Ishikawa (cell line): Measurements from ENCODE around the gene CACNA2D2.

Experiments used
- CEBPB ChIP-seq: IDR thresholded peaks from 2 replicates; pipeline ENCODE4 v1.6.1; 2012
- CREB1 ChIP-seq: IDR thresholded peaks from 2 replicates; pipeline ENCODE4 v1.6.1; 2012; ENCODE audit warnings: low read depth
- EGR1 ChIP-seq: IDR thresholded peaks from 2 replicates; pipeline ENCODE4 v1.6.1; 2012
- EP300 ChIP-seq: IDR thresholded peaks from 2 replicates; pipeline ENCODE4 v1.6.1; 2012; ENCODE audit warnings: borderline replicate concordance
- FOXM1 ChIP-seq: IDR thresholded peaks from 2 replicates; pipeline ENCODE4 v1.6.1; 2012; ENCODE audit warnings: low read depth, borderline replicate concordance
- NFIC ChIP-seq: IDR thresholded peaks from 2 replicates; pipeline ENCODE4 v1.6.1; 2012
- RAD21 ChIP-seq: IDR thresholded peaks from 2 replicates; pipeline ENCODE4 v1.6.1; 2012; ENCODE audit warnings: low read depth
- REST ChIP-seq: IDR thresholded peaks from 2 replicates; pipeline ENCODE4 v1.6.1; 2012; ENCODE audit warnings: low read depth, mild to moderate bottlenecking
- TAF1 ChIP-seq: IDR thresholded peaks from 2 replicates; pipeline ENCODE4 v1.6.1; 2012; ENCODE audit warnings: low read depth, mild to moderate bottlenecking
- TCF12 ChIP-seq: IDR thresholded peaks from 2 replicates; pipeline ENCODE4 v1.6.1; 2012; ENCODE audit warnings: low read depth
- TEAD4 ChIP-seq: IDR thresholded peaks from 2 replicates; pipeline ENCODE4 v1.6.1; 2012
- YY1 ChIP-seq: IDR thresholded peaks from 2 replicates; pipeline ENCODE4 v1.6.1; 2012; ENCODE audit warnings: low read depth
- ZBTB7A ChIP-seq: IDR thresholded peaks from 2 replicates; pipeline ENCODE4 v1.6.1; 2012; ENCODE audit warnings: low read depth
- TF ChIP-seq, protein P1 (sequence below): IDR thresholded peaks from 2 replicates; pipeline ENCODE4 v1.6.1; 2012
- TF ChIP-seq, protein P2 (sequence below): IDR thresholded peaks from 2 replicates; pipeline ENCODE4 v1.6.1; 2012

CACNA2D2 gene

DNA sequence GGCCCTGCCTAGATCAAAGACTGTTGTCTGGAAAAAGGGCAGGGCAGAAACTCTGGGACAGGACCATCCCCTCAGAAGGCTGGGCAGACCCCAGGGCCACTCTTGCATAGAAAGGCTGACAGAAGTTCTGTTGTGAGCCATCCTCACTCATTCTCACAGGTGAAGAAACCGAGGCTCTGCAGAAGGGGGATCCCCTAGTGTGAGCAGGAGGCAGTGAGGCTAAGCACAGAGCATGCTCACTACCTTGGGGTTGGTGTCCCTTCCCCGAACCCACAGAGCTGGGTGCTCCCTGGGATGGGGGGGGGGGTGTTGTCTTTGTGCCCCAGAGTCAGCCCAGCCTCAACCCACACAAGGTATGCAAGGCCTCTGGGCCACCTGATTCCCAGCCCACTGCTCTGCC lies 93.2 kb downstream of the CACNA2D2 start:
- TF ChIP-seq EGR1 (no peak), ZBTB7A (no peak), CEBPB (no peak), YY1 (no peak), EP300 (no peak), FOXM1 (no peak), REST (no peak)
- TF ChIP-seq, protein P1, sequence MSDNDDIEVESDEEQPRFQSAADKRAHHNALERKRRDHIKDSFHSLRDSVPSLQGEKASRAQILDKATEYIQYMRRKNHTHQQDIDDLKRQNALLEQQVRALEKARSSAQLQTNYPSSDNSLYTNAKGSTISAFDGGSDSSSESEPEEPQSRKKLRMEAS = no peak

DNA sequence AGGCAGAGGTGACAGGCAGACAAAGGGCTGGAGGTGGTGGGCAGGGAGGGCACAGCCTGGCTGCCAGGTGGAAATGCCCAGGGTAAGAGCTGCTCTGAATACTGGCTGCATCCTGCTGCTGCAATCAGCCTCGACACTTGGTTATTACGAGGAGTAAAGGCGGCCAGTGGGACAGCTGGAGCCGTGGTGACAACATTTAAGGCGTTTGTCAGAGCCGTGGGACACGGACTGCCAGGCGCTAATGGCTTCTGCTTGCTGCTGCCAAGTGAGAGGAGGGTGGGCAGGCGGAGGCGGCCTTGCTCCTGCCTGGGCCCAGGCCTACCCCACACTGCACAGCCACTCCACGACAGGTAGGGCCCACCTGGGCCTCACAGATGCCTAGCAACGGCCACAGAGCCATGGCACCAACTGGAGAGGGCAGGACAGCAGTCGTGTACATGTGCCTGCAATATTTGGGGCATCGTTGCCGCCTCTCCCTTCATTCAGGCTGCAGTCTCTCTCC lies 94.9 kb downstream of the CACNA2D2 start:
- no peak for TF ChIP-seq CEBPB
- TF ChIP-seq REST = no peak
- no peak for TF ChIP-seq EP300
- TF ChIP-seq, protein P2, sequence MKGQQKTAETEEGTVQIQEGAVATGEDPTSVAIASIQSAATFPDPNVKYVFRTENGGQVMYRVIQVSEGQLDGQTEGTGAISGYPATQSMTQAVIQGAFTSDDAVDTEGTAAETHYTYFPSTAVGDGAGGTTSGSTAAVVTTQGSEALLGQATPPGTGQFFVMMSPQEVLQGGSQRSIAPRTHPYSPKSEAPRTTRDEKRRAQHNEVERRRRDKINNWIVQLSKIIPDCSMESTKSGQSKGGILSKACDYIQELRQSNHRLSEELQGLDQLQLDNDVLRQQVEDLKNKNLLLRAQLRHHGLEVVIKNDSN = no peak
- TF ChIP-seq EGR1 = no peak
- no peak for TF ChIP-seq CREB1
- TF ChIP-seq, protein P1 = no peak
- no peak for TF ChIP-seq NFIC
- TF ChIP-seq FOXM1 = no peak
- no peak for TF ChIP-seq ZBTB7A
- TF ChIP-seq RAD21 = no peak
- TF ChIP-seq TCF12 = no peak

DNA sequence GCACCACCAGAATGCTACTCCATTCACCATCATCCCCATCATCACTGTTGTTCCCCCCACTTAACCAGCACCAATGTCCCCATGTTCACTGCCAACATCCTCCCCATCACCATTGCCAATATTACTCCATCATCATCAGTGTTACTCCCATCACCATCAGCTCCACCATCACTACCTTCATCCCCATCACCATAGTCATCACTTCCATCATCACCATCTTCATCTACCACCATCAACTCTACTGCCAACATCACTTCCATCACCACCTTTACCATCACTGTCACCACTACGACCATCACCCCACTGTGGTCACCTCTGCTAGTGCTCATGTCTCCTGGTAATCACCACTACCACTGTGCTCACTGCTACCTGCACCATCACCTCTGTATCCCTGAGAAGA lies 96.9 kb downstream of the CACNA2D2 start:
- TF ChIP-seq YY1 = no peak
- TF ChIP-seq EP300 = no peak
- no peak for TF ChIP-seq ZBTB7A
- no peak for TF ChIP-seq CEBPB
- no peak for TF ChIP-seq TCF12
- TF ChIP-seq RAD21 = no peak
- TF ChIP-seq, protein P2 = no peak
- no peak for TF ChIP-seq TAF1
- TF ChIP-seq CREB1 = no peak
- no peak for TF ChIP-seq REST
- TF ChIP-seq TEAD4 = no peak

GRCh38 chr3:50405249-50405648 lies 98.2 kb downstream of the CACNA2D2 start:
- TF ChIP-seq, protein P2 = no peak
- TF ChIP-seq, protein P1 = no peak
- TF ChIP-seq REST = peak; percentile 95
